Endothelial cell (in vitro differentiated cells): Measurements from ENCODE around the gene TOP3B. TPM values are rescaled to one million over a fixed set of nuclear protein-coding genes. Genes with fewer than 3 reads are reported as not detected.

Experiments used
- DNase-seq: peaks from one replicate; pipeline ENCODE4 v3.0.0; 2021; ENCODE audit warnings: low spot score
- H3K27ac Mint-ChIP-seq: one replicate; pipeline ENCODE4 v1.8.0; 2021; ENCODE audit warnings: mixed read lengths, inconsistent platforms; ENCODE audit not compliant: unreplicated experiment
- H3K27me3 Mint-ChIP-seq: one replicate; pipeline ENCODE4 v1.8.0; 2021; ENCODE audit warnings: mild to moderate bottlenecking, moderate library complexity, mixed read lengths, inconsistent platforms; ENCODE audit not compliant: unreplicated experiment
- H3K36me3 Mint-ChIP-seq: one replicate; pipeline ENCODE4 v1.8.0; 2021; ENCODE audit warnings: mild to moderate bottlenecking, low read depth, mixed read lengths, inconsistent platforms; ENCODE audit not compliant: unreplicated experiment
- H3K4me1 Mint-ChIP-seq: one replicate; pipeline ENCODE4 v1.8.0; 2021; ENCODE audit warnings: mild to moderate bottlenecking, mixed read lengths, inconsistent platforms; ENCODE audit not compliant: unreplicated experiment
- H3K4me3 Mint-ChIP-seq: one replicate; pipeline ENCODE4 v1.8.0; 2021; ENCODE audit warnings: mild to moderate bottlenecking, mixed read lengths, inconsistent platforms; ENCODE audit not compliant: unreplicated experiment
- H3K9me3 Mint-ChIP-seq: one replicate; pipeline ENCODE4 v1.8.0; 2021; ENCODE audit warnings: mixed read lengths, inconsistent platforms; ENCODE audit not compliant: unreplicated experiment
- CTCF ChIP-seq: fragments of 200-600 bp; sonication (generic); IDR thresholded peaks from one replicate; pipeline ENCODE4 v1.5.0; 2021; ENCODE audit warnings: antibody characterized with exemption; ENCODE audit not compliant: unreplicated experiment
- total RNA-seq: library from RNA; stranded (reverse); fragmentation: NEBNext Ultra II Directional; extraction: Animal tissue kit (Norgen Biotek cat#: 25700); gene quantifications from one replicate; pipeline ENCODE4 v1.2.1, GENCODE V29; 2021; ENCODE audit not compliant: unreplicated experiment

TOP3B gene
- total RNA-seq, 1 donor from 2014 or later = 55.6 TPM

- peaks cover 3% of the 10 kb centered on the region for H3K27me3 Mint-ChIP-seq
- TF ChIP-seq CTCF = no peak
Observed at GRCh38 chr22:21971858-21972275, 10.7 kb downstream of the TOP3B start.

GRCh38 chr22:21970800-21971617 lies 11.6 kb downstream of the TOP3B start:
- Mint-ChIP-seq H3K27me3 (no peaks in the 10 kb centered on the region), H3K4me1 (peaks cover 3% of the 10 kb centered on the region), H3K9me3 (no peaks in the 10 kb centered on the region), H3K4me3 (no peak overlapping the region), H3K27ac (no peak overlapping the region), H3K36me3 (peaks cover 52% of the 10 kb centered on the region)
- no peak for DNase-seq
- TF ChIP-seq CTCF = no peak

More at GRCh38 chr22:21971858-21972275, 10.7 kb downstream of the TOP3B start:
- no peak for DNase-seq
- no peaks in the 10 kb centered on the region for H3K9me3 Mint-ChIP-seq
- peaks cover 44% of the 10 kb centered on the region for H3K36me3 Mint-ChIP-seq
- H3K27ac Mint-ChIP-seq = no peak overlapping the region
- H3K4me1 Mint-ChIP-seq = peaks cover 3% of the 10 kb centered on the region
- no peak overlapping the region for H3K4me3 Mint-ChIP-seq

DNA sequence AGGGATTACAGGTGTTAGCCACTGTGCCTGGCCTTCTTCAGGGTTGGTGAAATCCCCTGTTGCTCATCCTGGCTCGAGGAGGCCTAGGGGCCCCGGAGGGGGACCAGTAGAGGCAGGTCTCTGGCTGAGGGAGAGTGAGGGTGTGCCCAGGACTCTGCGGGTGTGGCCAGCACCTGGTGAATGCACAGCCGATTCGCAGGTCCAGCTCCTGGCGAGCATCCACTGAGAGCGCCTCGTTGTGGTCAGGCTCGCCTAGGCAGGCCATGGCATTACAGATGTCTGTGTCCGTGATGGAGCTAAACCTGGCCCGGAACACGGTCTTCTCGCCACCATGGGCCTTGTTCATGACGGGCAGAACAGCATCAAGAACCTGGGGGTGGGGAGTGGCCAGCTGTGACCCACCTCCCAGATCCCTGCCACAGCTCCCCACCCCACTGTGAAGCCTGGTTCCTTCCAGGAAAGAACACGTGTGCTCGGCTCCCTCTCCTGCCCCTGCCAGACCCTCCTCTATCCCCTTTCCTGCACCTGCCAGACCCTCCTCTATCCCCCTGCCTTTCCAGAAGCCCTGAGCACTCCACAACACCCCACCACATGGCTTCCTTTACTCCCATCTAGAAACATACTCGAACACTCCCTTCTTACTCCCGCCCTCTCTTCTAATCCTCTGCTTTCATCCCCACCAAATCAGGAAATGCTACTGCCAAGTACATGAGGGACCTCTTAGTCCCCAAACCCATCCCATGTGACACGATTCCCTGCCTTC lies 12.4 kb downstream of the TOP3B start:
- Mint-ChIP-seq H3K4me1 (peaks cover 3% of the 10 kb centered on the region), H3K27ac (no peak overlapping the region), H3K27me3 (no peaks in the 10 kb centered on the region), H3K4me3 (no peak overlapping the region), H3K9me3 (no peaks in the 10 kb centered on the region), H3K36me3 (peaks cover 50% of the 10 kb centered on the region)
- no peak for DNase-seq
- no peak for TF ChIP-seq CTCF

DNA sequence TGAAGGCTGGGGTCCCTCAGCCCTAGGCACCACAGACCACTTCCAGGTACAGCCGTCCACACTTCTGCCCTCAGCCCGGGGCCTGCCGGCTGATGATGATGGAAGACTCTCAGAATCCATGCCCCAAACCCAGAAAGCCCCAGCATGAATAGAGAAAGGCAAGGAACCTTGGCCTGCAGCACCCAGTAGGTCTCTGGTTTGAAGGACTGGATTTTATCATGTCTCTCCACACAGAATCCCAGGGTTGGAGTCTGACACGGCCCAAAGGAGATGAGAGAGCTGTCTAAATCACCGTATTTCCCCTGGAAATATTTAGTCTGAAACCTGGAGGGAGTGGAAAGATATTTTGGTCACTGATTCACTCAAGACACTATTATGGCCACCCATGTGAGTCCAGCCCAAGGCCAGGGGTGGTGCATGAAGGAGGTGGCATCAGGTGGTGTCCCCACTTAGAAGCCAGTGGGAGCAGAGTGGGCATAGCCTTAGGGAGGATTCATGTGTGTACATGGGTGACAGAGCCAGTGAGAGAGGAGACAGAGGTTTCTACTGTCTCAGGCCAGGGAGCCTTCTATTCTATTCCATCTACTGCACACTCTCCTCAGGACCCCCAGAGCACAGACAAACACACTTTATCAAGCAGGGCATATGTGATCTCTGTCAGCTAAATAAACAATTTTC lies 14.0 kb downstream of the TOP3B start:
- Mint-ChIP-seq H3K27me3 (peaks cover under 1% of the 10 kb centered on the region), H3K9me3 (no peaks in the 10 kb centered on the region), H3K27ac (no peak overlapping the region), H3K36me3 (peaks cover 51% of the 10 kb centered on the region), H3K4me3 (peak overlapping the region; percentile 65), H3K4me1 (peaks cover 3% of the 10 kb centered on the region)
- TF ChIP-seq CTCF = no peak
- DNase-seq = no peak
